K562 (cell line): ENCODE results near the gene ESX1.

Experiments used
- CEBPB ChIP-seq: fragments of 450-650 bp; IDR thresholded peaks from 2 replicates; pipeline ENCODE4 v1.6.1; 2016; ENCODE audit warnings: missing genetic modification characterization, missing compliant biosample characterization
- EZH2 ChIP-seq: IDR thresholded peaks from 2 replicates; pipeline ENCODE4 v1.6.1; 2012; ENCODE audit warnings: low read depth, mild to moderate bottlenecking, inconsistent platforms, low read length, borderline replicate concordance
- HDAC6 ChIP-seq: IDR thresholded peaks from 2 replicates; pipeline ENCODE4 v1.6.1; 2012; ENCODE audit warnings: low read depth, mild to moderate bottlenecking, control low read depth, inconsistent platforms, low read length, moderate library complexity
- HOXB6 ChIP-seq: fragments of 250-450 bp; sonication (Bioruptor Pico); IDR thresholded peaks from 2 replicates; pipeline ENCODE4 v1.5.1; 2022; ENCODE audit warnings: mild to moderate bottlenecking, borderline replicate concordance
- POLR2A ChIP-seq: fragments of 450-650 bp; conservative IDR thresholded peaks from 2 replicates; pipeline ENCODE4 v1.6.1; 2016
- RNF2 ChIP-seq: sonication (generic); IDR thresholded peaks from 2 replicates; pipeline ENCODE4 v1.6.1; 2016
- SMARCC2 ChIP-seq: fragments of 450-650 bp; IDR thresholded peaks from 2 replicates; pipeline ENCODE4 v1.6.1; 2017; ENCODE audit warnings: antibody characterized with exemption, moderate library complexity, mild to moderate bottlenecking, low read depth
- SREBF1 ChIP-seq: fragments of 150-350 bp; IDR thresholded peaks from 2 replicates; pipeline ENCODE4 v1.6.1; 2014; ENCODE audit warnings: antibody characterized with exemption, low read depth, low read length, borderline replicate concordance
- ZNF561 ChIP-seq: fragments of 450-650 bp; formaldehyde crosslinking; conservative IDR thresholded peaks from 2 replicates; pipeline ENCODE4 v1.4.0; 2020; ENCODE audit warnings: mild to moderate bottlenecking, moderate library complexity
- TF ChIP-seq, protein P1 (sequence below): fragments of 450-650 bp; formaldehyde crosslinking; IDR thresholded peaks from 2 replicates; pipeline ENCODE4 v1.4.0; 2020; ENCODE audit warnings: mild to moderate bottlenecking, moderate library complexity
- TF ChIP-seq, protein P2 (sequence below), 3 experiments: IDR thresholded peaks in 2 of 3; conservative IDR thresholded peaks in 1 of 3; 2 replicates each; pipeline ENCODE4 v1.5.1; 2011 to 2012; ENCODE audit warnings: low read length in 3 of 3, mild to moderate bottlenecking in 3 of 3, control low read depth in 2 of 3, improper control_type of control experiment in 1 of 3, inconsistent platforms in 1 of 3, low read depth in 1 of 3, mixed read lengths in 1 of 3, moderate library complexity in 1 of 3; ENCODE audit not compliant: insufficient read depth in 2 of 3

GRCh38 chrX:104280609-104281008 lies 25.9 kb upstream of the ESX1 start:
- TF ChIP-seq HOXB6 (CRISPR knock-in tag) (no peak), HDAC6 (no peak), CEBPB (tag) (no peak), EZH2 (no peak), POLR2A (no peak), RNF2 (no peak), SREBF1 (no peak), ZNF561 (no peak), SMARCC2 (no peak)
- TF ChIP-seq, protein P1, sequence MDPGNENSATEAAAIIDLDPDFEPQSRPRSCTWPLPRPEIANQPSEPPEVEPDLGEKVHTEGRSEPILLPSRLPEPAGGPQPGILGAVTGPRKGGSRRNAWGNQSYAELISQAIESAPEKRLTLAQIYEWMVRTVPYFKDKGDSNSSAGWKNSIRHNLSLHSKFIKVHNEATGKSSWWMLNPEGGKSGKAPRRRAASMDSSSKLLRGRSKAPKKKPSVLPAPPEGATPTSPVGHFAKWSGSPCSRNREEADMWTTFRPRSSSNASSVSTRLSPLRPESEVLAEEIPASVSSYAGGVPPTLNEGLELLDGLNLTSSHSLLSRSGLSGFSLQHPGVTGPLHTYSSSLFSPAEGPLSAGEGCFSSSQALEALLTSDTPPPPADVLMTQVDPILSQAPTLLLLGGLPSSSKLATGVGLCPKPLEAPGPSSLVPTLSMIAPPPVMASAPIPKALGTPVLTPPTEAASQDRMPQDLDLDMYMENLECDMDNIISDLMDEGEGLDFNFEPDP (CRISPR knock-in tag), result no peak
- TF ChIP-seq, protein P2, sequence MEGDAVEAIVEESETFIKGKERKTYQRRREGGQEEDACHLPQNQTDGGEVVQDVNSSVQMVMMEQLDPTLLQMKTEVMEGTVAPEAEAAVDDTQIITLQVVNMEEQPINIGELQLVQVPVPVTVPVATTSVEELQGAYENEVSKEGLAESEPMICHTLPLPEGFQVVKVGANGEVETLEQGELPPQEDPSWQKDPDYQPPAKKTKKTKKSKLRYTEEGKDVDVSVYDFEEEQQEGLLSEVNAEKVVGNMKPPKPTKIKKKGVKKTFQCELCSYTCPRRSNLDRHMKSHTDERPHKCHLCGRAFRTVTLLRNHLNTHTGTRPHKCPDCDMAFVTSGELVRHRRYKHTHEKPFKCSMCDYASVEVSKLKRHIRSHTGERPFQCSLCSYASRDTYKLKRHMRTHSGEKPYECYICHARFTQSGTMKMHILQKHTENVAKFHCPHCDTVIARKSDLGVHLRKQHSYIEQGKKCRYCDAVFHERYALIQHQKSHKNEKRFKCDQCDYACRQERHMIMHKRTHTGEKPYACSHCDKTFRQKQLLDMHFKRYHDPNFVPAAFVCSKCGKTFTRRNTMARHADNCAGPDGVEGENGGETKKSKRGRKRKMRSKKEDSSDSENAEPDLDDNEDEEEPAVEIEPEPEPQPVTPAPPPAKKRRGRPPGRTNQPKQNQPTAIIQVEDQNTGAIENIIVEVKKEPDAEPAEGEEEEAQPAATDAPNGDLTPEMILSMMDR (IDR thresholded peaks at IDR 0.05 in 2 of 3, conservative IDR thresholded peaks at IDR 0.05 in 1 of 3; ENCODE audit: insufficient read depth in 2 of 3, low read depth in 1 of 3, low read length in 3 of 3), result no peak
